Cardiac muscle cell (in vitro differentiated cells and primary cell): ENCODE data around the gene GSS. TPM values are rescaled to one million over a fixed set of nuclear protein-coding genes. Genes with fewer than 3 reads are reported as not detected.
A peak's percentile ranks its signal among the peaks of the same experiment; 100 is the strongest.

ENCODE experiments used
- DNase-seq, 2 donors: peaks; one replicate each; pipeline versions ENCODE4 v3.0.0 to v3.0.0-alpha.2; 2010 to 2017; ENCODE audit warnings: low read depth in 1 of 2, low spot score in 1 of 2
- H3K27ac ChIP-seq: fragments of 200-600 bp; sonication (generic); 2 replicates; pipeline ENCODE4 v1.5.1; 2016
- H3K27me3 ChIP-seq: fragments of 200-600 bp; sonication (generic); 2 replicates; pipeline ENCODE4 v1.6.0; 2016; ENCODE audit warnings: control low read depth
- H3K36me3 ChIP-seq: fragments of 200-600 bp; sonication (generic); 2 replicates; pipeline ENCODE4 v1.5.1; 2016; ENCODE audit warnings: control low read depth
- H3K4me1 ChIP-seq: fragments of 200-600 bp; sonication (generic); 2 replicates; pipeline ENCODE4 v1.8.1; 2017; ENCODE audit warnings: low read depth, mild to moderate bottlenecking, mixed run types
- H3K4me3 ChIP-seq: fragments of 200-600 bp; sonication (generic); 2 replicates; pipeline ENCODE4 v1.5.1; 2016; ENCODE audit warnings: mild to moderate bottlenecking
- H3K9me3 ChIP-seq: fragments of 200-600 bp; sonication (generic); 2 replicates; pipeline ENCODE4 v1.5.1; 2017; ENCODE audit warnings: low read depth, mild to moderate bottlenecking, control low read depth
- CTCF ChIP-seq: IDR thresholded peaks from 2 replicates; pipeline ENCODE4 v1.5.1; 2012; ENCODE audit warnings: low read depth, mild to moderate bottlenecking, low read length
- polyA plus RNA-seq: library from polyadenylated mRNA; unstranded; fragments of >200 nt; fragmentation: Nextera tagmentation; extraction: Ambion mirVana; gene quantifications from 2 replicates; pipeline ENCODE4 v1.2.1, GENCODE V29; 2016
- total RNA-seq: library from RNA; depleted of rRNA; stranded (reverse); fragments of >200 nt; gene quantifications from 2 replicates; pipeline ENCODE4 v1.2.3, GENCODE V29; 2016

Gene GSS
- total and polyA plus RNA-seq, 2 experiments from 2014 or later, result 59.9 to 69.5 TPM

GRCh38 chr20:34965051-34965450 is 9.4 kb upstream of the GSS start:
- Histone ChIP-seq H3K27ac (no peak overlapping the region), H3K9me3 (no peaks in the 10 kb centered on the region), H3K27me3 (no peaks in the 10 kb centered on the region), H3K36me3 (no peaks in the 10 kb centered on the region), H3K4me3 (no peak overlapping the region), H3K4me1 (peaks cover 42% of the 10 kb centered on the region)
- no peak for DNase-seq
- no peak for TF ChIP-seq CTCF

- H3K36me3 ChIP-seq, result no peaks in the 10 kb centered on the region
- no peak overlapping the region for H3K4me3 ChIP-seq
- H3K27ac ChIP-seq, result no peak overlapping the region
- no peaks in the 10 kb centered on the region for H3K27me3 ChIP-seq
- no peak for TF ChIP-seq CTCF
- H3K9me3 ChIP-seq, result no peaks in the 10 kb centered on the region
- DNase-seq, result no peak
- peaks cover 37% of the 10 kb centered on the region for H3K4me1 ChIP-seq
Observed at GRCh38 chr20:34964486-34964885, 8.9 kb upstream of the GSS start.

- TF ChIP-seq CTCF, result no peak
- Histone ChIP-seq H3K36me3 (no peaks in the 10 kb centered on the region), H3K4me1 (peaks cover 9% of the 10 kb centered on the region), H3K9me3 (no peaks in the 10 kb centered on the region), H3K27ac (no peak overlapping the region), H3K4me3 (no peak overlapping the region), H3K27me3 (no peaks in the 10 kb centered on the region)
- no peak for DNase-seq
Observed at GRCh38 chr20:34956751-34957472, 1.3 kb upstream of the GSS start.

GRCh38 chr20:34956041-34956458 is 444 bp upstream of the GSS start:
- no peaks in the 10 kb centered on the region for H3K9me3 ChIP-seq
- H3K27ac ChIP-seq, result peak overlapping the region; percentile 93
- no peaks in the 10 kb centered on the region for H3K27me3 ChIP-seq
- TF ChIP-seq CTCF, result no peak
- no peak for DNase-seq
- peak overlapping the region; percentile 49 for H3K4me3 ChIP-seq
- no peaks in the 10 kb centered on the region for H3K36me3 ChIP-seq
- peaks cover 9% of the 10 kb centered on the region for H3K4me1 ChIP-seq

GRCh38 chr20:34954904-34955230 is 739 bp downstream of the GSS start:
- TF ChIP-seq CTCF, result no peak
- Histone ChIP-seq H3K4me3 (peak overlapping the region; percentile 49), H3K4me1 (peaks cover 9% of the 10 kb centered on the region), H3K27ac (peak overlapping the region; percentile 93), H3K9me3 (no peaks in the 10 kb centered on the region), H3K27me3 (no peaks in the 10 kb centered on the region), H3K36me3 (no peaks in the 10 kb centered on the region)
- DNase-seq, result peak in 1 of 2 donors; percentile 38

GRCh38 chr20:34953960-34954359 is 1.6 kb downstream of the GSS start:
- TF ChIP-seq CTCF, result no peak
- no peaks in the 10 kb centered on the region for H3K27me3 ChIP-seq
- H3K27ac ChIP-seq, result no peak overlapping the region
- DNase-seq, result no peak
- no peaks in the 10 kb centered on the region for H3K36me3 ChIP-seq
- no peak overlapping the region for H3K4me3 ChIP-seq
- H3K9me3 ChIP-seq, result no peaks in the 10 kb centered on the region
- H3K4me1 ChIP-seq, result peaks cover 9% of the 10 kb centered on the region
